HL-60 (cell line): Measurements from ENCODE around the gene FMO4.

Source experiments
- DNase-seq, 2 experiments: peaks; one replicate each; pipeline ENCODE4 v3.0.0-alpha.2; 2010 to 2020; ENCODE audit warnings: low read depth in 1 of 2, low spot score in 1 of 2
- H3K27ac ChIP-seq: fragments of 250-450 bp; sonication (Bioruptor Pico); replicated peaks from 2 replicates; pipeline ENCODE4 v1.5.1; 2020; ENCODE audit warnings: mild to moderate bottlenecking, moderate library complexity
- H3K27me3 ChIP-seq: fragments of 250-450 bp; sonication (Bioruptor Pico); 2 replicates; pipeline ENCODE4 v1.5.1; 2021; ENCODE audit warnings: mild to moderate bottlenecking, moderate library complexity; ENCODE audit not compliant: insufficient read depth, poor library complexity, severe bottlenecking
- H3K4me3 ChIP-seq: replicated peaks from 2 replicates; pipeline ENCODE4 v1.5.1; 2011; ENCODE audit warnings: mild to moderate bottlenecking, control low read depth, low read length; ENCODE audit not compliant: insufficient read depth
- GABPA ChIP-seq: IDR thresholded peaks from 2 replicates; pipeline ENCODE4 v1.6.1; 2012; ENCODE audit warnings: low read depth
- POLR2AphosphoS5 ChIP-seq: IDR thresholded peaks from 2 replicates; pipeline ENCODE4 v1.6.1; 2012; ENCODE audit warnings: low read depth
- REST ChIP-seq: IDR thresholded peaks from 2 replicates; pipeline ENCODE4 v1.6.1; 2012; ENCODE audit warnings: low read depth; ENCODE audit not compliant: insufficient replicate concordance
- SPI1 ChIP-seq: IDR thresholded peaks from 2 replicates; pipeline ENCODE4 v1.6.1; 2012; ENCODE audit warnings: low read depth, mild to moderate bottlenecking, borderline replicate concordance
- TF ChIP-seq, protein P1 (sequence below): IDR thresholded peaks from one replicate; pipeline ENCODE4 v1.5.1; 2011; ENCODE audit warnings: low read length, control low read depth, inconsistent platforms; ENCODE audit not compliant: insufficient read depth

The FMO4 gene

DNA sequence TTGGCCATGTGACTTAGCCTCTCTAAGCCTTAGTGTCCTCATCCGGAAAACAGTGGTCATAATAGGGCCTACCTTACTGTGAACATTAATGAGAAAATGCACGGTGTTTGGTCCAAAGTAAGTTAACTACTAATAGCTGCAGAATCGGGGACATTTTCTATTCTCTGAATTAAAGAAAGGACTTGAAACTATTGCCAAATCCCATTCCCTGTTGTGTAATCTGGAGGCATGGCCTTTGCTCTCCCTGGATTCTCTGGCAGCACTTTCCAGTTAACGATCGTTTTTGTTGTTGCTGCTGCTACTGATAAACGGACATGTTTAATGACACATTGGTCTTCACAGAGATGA lies 30.5 kb downstream of the FMO4 start:
- no peak for DNase-seq
- TF ChIP-seq REST (no peak), POLR2AphosphoS5 (no peak), GABPA (no peak), SPI1 (no peak)
- TF ChIP-seq, protein P1, sequence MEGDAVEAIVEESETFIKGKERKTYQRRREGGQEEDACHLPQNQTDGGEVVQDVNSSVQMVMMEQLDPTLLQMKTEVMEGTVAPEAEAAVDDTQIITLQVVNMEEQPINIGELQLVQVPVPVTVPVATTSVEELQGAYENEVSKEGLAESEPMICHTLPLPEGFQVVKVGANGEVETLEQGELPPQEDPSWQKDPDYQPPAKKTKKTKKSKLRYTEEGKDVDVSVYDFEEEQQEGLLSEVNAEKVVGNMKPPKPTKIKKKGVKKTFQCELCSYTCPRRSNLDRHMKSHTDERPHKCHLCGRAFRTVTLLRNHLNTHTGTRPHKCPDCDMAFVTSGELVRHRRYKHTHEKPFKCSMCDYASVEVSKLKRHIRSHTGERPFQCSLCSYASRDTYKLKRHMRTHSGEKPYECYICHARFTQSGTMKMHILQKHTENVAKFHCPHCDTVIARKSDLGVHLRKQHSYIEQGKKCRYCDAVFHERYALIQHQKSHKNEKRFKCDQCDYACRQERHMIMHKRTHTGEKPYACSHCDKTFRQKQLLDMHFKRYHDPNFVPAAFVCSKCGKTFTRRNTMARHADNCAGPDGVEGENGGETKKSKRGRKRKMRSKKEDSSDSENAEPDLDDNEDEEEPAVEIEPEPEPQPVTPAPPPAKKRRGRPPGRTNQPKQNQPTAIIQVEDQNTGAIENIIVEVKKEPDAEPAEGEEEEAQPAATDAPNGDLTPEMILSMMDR: no peak
- no peaks in the 10 kb centered on the region for H3K27me3 ChIP-seq
- no peak overlapping the region for H3K27ac ChIP-seq
- H3K4me3 ChIP-seq: no peak overlapping the region

DNA sequence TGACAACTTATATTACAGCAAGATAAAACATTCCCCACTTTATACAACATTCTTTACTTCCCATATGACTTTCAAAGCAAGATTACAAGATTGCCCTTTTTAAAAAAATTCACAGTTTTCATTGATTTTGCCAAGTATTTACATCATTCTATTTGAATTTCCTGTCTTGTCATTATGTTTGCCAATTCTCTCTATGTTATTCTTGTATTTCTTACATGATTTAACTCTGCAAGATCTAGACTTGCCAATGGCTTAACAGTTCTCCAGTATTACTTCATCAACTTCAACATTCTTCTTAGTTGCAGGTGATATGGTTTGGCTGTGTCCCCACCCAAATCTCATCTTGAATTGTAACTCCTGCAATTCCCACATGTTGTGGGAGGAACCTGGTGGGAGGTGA lies 31.6 kb downstream of the FMO4 start:
- TF ChIP-seq GABPA (no peak), REST (no peak), SPI1 (no peak), POLR2AphosphoS5 (no peak)
- TF ChIP-seq, protein P1: no peak
- Histone ChIP-seq H3K27ac (no peak overlapping the region), H3K27me3 (no peaks in the 10 kb centered on the region), H3K4me3 (no peak overlapping the region)
- no peak for DNase-seq

DNA sequence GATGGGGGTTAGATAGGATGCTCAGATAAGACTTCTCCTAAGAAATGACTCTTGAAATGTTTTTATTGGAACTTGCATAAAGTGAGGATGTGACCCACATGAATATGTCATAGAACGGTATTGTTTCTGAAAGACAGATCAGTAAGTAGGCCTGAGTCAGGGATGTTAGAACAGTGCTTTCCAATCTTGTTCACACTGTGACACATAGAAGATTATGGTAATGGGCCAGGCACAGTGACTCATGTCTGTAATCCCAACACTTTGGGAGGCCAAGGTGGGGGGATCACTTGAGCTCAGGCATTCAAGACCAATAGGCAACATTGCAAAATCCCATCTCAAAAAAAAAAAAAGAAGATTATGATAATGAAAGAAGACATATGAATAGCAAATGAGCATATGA lies 32.9 kb downstream of the FMO4 start:
- H3K27ac ChIP-seq: no peak overlapping the region
- no peak for DNase-seq
- no peaks in the 10 kb centered on the region for H3K27me3 ChIP-seq
- TF ChIP-seq SPI1 (no peak), GABPA (no peak), REST (no peak), POLR2AphosphoS5 (no peak)
- TF ChIP-seq, protein P1: no peak
- H3K4me3 ChIP-seq: no peak overlapping the region
